Suprapubic skin (tissue), 4 donors: ENCODE measurements around the gene LHB. TPM values are rescaled to one million over a fixed set of nuclear protein-coding genes. Genes with fewer than 3 reads are reported as not detected.
A peak's percentile ranks its signal among the peaks of the same experiment; 100 is the strongest.
"Not testable (repeated sequence)": the region's sequence is repeated elsewhere in the genome, so short reads cannot be mapped to it uniquely, and the experiment has no call there.

Source experiments
- DNase-seq, 2 donors: peaks; one replicate each; pipeline ENCODE4 v3.0.0-alpha.2; 2019; ENCODE audit warnings: low spot score in 2 of 2
- H3K27ac ChIP-seq: fragments of 200-600 bp; sonication (generic); one replicate; pipeline ENCODE4 v1.5.1; 2019
- H3K27me3 ChIP-seq: fragments of 200-600 bp; sonication (generic); one replicate; pipeline ENCODE4 v1.5.1; 2019
- H3K36me3 ChIP-seq: fragments of 200-600 bp; sonication (generic); one replicate; pipeline ENCODE4 v1.5.1; 2019
- H3K4me1 ChIP-seq: fragments of 200-600 bp; sonication (generic); one replicate; pipeline ENCODE4 v1.5.1; 2019
- H3K4me3 ChIP-seq: fragments of 200-600 bp; sonication (generic); one replicate; pipeline ENCODE4 v1.5.1; 2019; ENCODE audit warnings: mild to moderate bottlenecking
- H3K9me3 ChIP-seq: fragments of 200-600 bp; sonication (generic); one replicate; pipeline ENCODE4 v1.5.1; 2019
- CTCF ChIP-seq, 2 donors: fragments of 200-600 bp in 1 of 2; fragments of 450-650 bp in 1 of 2; sonication (generic) in 1 of 2; IDR thresholded peaks; one replicate each; pipeline ENCODE4 v1.5.1; 2016 to 2019; ENCODE audit warnings: antibody characterized with exemption in 2 of 2, mild to moderate bottlenecking in 1 of 2, moderate library complexity in 1 of 2
- EP300 ChIP-seq: sonication (generic); formaldehyde crosslinking; IDR thresholded peaks from one replicate; pipeline ENCODE4 v1.6.1; 2017; ENCODE audit warnings: antibody characterized with exemption
- POLR2A ChIP-seq, 2 donors: fragments of 450-650 bp; IDR thresholded peaks; one replicate each; pipeline ENCODE4 v1.6.1; 2017; ENCODE audit warnings: antibody characterized with exemption in 2 of 2, mild to moderate bottlenecking in 2 of 2, moderate library complexity in 2 of 2
- POLR2AphosphoS5 ChIP-seq, 3 donors: sonication (generic); formaldehyde crosslinking; IDR thresholded peaks; one replicate each; pipeline ENCODE4 v1.6.1; 2017; ENCODE audit warnings: antibody characterized with exemption in 3 of 3
- WGBS: methylation state at CpG from one replicate; pipeline ENCODE4 v1.1.5; 2018; 5-methylcytosine and 5-hydroxymethylcytosine counted together
- total RNA-seq, 4 donors: library from RNA; depleted of rRNA; stranded (reverse); fragments of >200 nt; gene quantifications; one replicate each; pipeline ENCODE4 v1.1.0, GENCODE V29; 2016

Gene LHB
- total RNA-seq, 4 donors from 2014 or later: not detected

- no peaks in the 10 kb centered on the region for H3K9me3 ChIP-seq
- TF ChIP-seq POLR2AphosphoS5 (IDR thresholded peaks at IDR 0.05): no peak
- TF ChIP-seq POLR2A (IDR thresholded peaks at IDR 0.05): no peak
- H3K27me3 ChIP-seq: peaks cover 6% of the 10 kb centered on the region
- no peak overlapping the region for H3K4me3 ChIP-seq
- no peak overlapping the region for H3K27ac ChIP-seq
- WGBS: 40% methylated on average over 16 of the region's 16 CpGs
- H3K4me1 ChIP-seq: peaks cover 27% of the 10 kb centered on the region
- DNase-seq: no peak
- H3K36me3 ChIP-seq: peaks cover 3% of the 10 kb centered on the region
Observed at GRCh38 chr19:49020931-49021895, 4.3 kb upstream of the LHB start.

- no peak overlapping the region for H3K4me3 ChIP-seq
- H3K27ac ChIP-seq: no peak overlapping the region
- no peak for DNase-seq
- no peak for TF ChIP-seq POLR2A (IDR thresholded peaks at IDR 0.05)
- no peak for TF ChIP-seq POLR2AphosphoS5 (IDR thresholded peaks at IDR 0.05)
- no peak for TF ChIP-seq EP300
- TF ChIP-seq CTCF (IDR thresholded peaks at IDR 0.05): no peak
- 65% methylated on average over 11 of the region's 11 CpGs for WGBS
- peaks cover 27% of the 10 kb centered on the region for H3K4me1 ChIP-seq
- peaks cover 12% of the 10 kb centered on the region for H3K36me3 ChIP-seq
- peaks cover 6% of the 10 kb centered on the region for H3K27me3 ChIP-seq
- H3K9me3 ChIP-seq: no peaks in the 10 kb centered on the region
Observed at GRCh38 chr19:49020342-49020741, 3.5 kb upstream of the LHB start.

- peaks cover 6% of the 10 kb centered on the region for H3K27me3 ChIP-seq
- no peak overlapping the region for H3K27ac ChIP-seq
- no peaks in the 10 kb centered on the region for H3K9me3 ChIP-seq
- TF ChIP-seq EP300 (no peak), CTCF (IDR thresholded peaks at IDR 0.05) (no peak), POLR2AphosphoS5 (IDR thresholded peaks at IDR 0.05) (no peak), POLR2A (IDR thresholded peaks at IDR 0.05) (no peak)
- H3K36me3 ChIP-seq: peaks cover 21% of the 10 kb centered on the region
- WGBS: 7% methylated on average over 28 of the region's 41 CpGs
- peak overlapping the region; percentile 54 for H3K4me3 ChIP-seq
- peak; percentile 75 to 86 for DNase-seq
- H3K4me1 ChIP-seq: peaks cover 27% of the 10 kb centered on the region
Observed at GRCh38 chr19:49019242-49019932, 2.5 kb upstream of the LHB start.

GRCh38 chr19:49018388-49019241 lies 1.7 kb upstream of the LHB start:
- not testable (repeated sequence) for H3K27ac ChIP-seq, DNase-seq, H3K9me3 ChIP-seq, H3K27me3 ChIP-seq
- Histone ChIP-seq H3K4me3 (peak overlapping the region; percentile 54), H3K4me1 (peaks cover 27% of the 10 kb centered on the region), H3K36me3 (peaks cover 24% of the 10 kb centered on the region)
- WGBS: 3% methylated on average over 24 of the region's 50 CpGs

- H3K27ac ChIP-seq: no peak overlapping the region
- peaks cover 24% of the 10 kb centered on the region for H3K36me3 ChIP-seq
Observed at GRCh38 chr19:49017666-49018351, 918 bp upstream of the LHB start.

More at GRCh38 chr19:49017666-49018351, 918 bp upstream of the LHB start:
- WGBS: 0% methylated on average over 22 of the region's 62 CpGs
- Histone ChIP-seq H3K27me3 (peaks cover 6% of the 10 kb centered on the region), H3K9me3 (no peaks in the 10 kb centered on the region), H3K4me1 (peaks cover 27% of the 10 kb centered on the region), H3K4me3 (peak overlapping the region; percentile 54)
- DNase-seq: peak in 1 of 2 donors; percentile 75
- TF ChIP-seq CTCF (IDR thresholded peaks at IDR 0.05) (peak in 1 of 2 donors; percentile 46), POLR2A (IDR thresholded peaks at IDR 0.05) (no peak), POLR2AphosphoS5 (IDR thresholded peaks at IDR 0.05) (no peak), EP300 (no peak)
